Cerebellar cortex (tissue), 1 donor: ENCODE results near the gene CAB39L.
"Not testable (repeated sequence)": the region's sequence is repeated elsewhere in the genome, so short reads cannot be mapped to it uniquely, and the experiment has no call there.

ENCODE experiments used
- DNase-seq: peaks from one replicate; pipeline ENCODE4 v3.0.0-alpha.2; 2015; ENCODE audit warnings: low spot score

The CAB39L gene

DNA sequence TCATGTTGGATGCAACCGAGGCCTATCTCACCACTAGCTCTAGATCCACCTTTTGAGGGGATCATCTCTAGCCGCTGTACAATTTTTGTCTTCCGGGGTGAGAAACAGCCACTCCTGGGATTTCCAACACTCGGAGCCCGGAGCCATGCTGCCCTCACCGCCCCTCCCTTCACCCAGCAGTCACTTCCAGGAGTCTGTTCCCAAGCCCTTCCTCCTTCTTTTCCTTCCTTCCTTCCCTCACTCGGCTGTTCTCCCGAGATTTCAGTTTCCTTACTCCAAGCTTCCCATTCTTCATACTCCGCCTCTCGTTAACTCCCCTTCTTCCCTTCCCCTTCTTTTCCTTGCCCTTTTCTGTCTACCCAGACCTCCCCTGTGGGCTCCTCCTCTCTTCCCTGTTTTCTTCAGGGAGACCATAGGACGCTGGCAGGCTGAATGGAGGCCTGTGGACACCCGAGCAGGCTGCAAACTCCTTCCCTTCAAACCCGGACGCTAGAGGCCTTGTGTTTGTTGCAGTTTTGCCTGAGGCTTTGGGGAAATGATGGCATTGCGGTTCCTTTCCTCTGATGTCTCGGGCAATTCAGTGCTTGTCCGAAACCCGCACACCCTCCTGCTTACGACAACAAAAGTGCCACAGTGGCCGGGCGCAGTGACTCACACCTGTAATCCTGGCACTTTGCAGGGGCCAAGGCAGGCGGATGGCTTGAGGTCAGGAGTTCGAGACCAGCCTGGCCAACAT lies 96.0 kb downstream of the CAB39L start:
- DNase-seq, result no peak

- no peak for DNase-seq
Observed at GRCh38 chr13:49346460-49346859, 97.4 kb downstream of the CAB39L start.

GRCh38 chr13:49343731-49344130 lies 100.1 kb downstream of the CAB39L start:
- DNase-seq, result no peak

- DNase-seq, result no peak
Observed at GRCh38 chr13:49343255-49343654, 100.6 kb downstream of the CAB39L start.

GRCh38 chr13:49342454-49342853 lies 101.4 kb downstream of the CAB39L start:
- no peak for DNase-seq

DNA sequence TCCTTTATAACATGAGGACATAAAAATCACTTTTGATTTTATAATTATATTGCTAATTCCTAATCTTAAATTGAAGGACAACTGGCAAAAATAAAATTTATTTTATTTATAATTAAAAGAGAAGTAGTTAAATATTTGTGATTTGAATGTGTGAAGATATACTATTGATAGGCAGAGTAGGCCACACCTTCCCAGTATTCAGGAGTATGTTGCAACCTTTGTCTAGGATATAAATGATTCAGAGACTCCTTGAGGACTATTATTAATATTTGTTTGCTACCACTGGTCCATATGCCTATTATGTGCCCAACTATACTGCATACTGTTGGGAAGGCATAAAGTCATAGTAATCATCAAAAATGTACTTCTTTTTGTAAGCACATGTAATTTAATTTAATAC lies 101.9 kb downstream of the CAB39L start:
- no peak for DNase-seq

DNA sequence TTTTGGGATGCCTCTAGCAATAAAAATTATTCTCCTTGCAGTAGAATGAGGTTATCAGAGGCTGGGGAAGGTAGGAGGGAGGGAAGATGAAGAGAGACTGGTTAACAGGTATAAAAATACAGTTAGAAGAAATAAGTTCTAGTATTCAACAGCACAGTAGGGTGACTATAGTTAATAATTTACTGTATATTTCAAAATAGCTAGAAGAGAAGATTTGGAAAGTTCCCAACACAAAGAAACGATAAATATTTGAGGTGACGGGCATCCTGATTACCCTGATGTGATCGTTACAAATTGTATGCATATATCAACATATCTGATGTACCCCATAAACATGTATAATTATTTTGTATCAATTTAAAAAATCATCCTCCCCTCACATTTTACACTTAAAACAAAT lies 102.3 kb downstream of the CAB39L start:
- no peak for DNase-seq

DNA sequence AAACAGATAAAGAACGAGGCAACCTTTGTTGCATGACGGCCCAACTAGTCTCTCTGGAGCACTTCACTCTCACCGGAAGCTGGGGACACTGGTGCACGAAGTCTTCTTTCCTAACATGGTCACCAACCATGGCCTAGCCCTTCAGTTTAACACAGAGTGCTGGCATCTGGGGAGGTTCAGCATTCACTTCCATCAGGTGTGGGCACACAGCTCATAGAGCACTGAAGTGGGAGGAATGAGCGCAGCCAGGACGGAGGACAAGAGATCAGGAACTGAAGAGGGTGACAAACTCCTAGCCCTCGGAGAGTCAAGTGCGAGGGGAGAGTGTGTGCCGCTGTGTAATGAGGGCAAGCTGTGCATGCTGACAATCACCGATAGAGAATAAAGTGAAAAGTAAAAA lies 103.7 kb downstream of the CAB39L start:
- no peak for DNase-seq

DNA sequence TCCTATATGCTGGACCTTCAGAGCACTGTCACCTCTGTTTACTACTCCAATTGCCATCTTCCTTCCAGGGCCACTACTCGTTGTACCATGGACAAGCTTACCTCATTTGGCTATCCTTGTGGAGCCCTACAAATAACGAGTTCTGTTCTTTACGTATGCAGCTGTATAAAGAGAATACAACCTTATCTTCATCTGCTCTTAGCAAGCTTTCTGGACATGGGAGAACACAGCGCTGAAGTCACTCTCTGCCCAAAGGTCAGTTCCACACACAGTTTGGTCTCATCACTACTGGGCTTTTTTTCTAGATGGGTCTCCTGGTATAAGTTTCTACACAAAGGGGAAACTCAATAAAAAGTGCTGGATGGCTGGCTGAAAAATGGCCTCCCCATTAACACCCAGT lies 107.2 kb downstream of the CAB39L start:
- no peak for DNase-seq

DNA sequence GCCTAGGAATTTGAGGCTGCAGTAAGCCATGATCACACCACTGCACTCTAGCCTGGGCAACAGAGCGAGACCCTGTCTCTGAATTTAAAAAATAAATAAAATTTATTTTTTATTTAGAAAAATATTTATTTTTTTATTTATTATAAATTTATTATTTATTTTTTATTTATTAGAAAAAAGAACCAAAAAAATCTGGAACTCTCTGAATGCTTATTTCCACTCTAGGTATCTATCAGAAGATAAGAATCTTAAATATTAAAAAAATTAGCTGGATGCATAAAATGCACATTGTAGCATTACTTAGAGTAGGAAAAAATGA lies 113.4 kb downstream of the CAB39L start:
- DNase-seq, result no peak

DNA sequence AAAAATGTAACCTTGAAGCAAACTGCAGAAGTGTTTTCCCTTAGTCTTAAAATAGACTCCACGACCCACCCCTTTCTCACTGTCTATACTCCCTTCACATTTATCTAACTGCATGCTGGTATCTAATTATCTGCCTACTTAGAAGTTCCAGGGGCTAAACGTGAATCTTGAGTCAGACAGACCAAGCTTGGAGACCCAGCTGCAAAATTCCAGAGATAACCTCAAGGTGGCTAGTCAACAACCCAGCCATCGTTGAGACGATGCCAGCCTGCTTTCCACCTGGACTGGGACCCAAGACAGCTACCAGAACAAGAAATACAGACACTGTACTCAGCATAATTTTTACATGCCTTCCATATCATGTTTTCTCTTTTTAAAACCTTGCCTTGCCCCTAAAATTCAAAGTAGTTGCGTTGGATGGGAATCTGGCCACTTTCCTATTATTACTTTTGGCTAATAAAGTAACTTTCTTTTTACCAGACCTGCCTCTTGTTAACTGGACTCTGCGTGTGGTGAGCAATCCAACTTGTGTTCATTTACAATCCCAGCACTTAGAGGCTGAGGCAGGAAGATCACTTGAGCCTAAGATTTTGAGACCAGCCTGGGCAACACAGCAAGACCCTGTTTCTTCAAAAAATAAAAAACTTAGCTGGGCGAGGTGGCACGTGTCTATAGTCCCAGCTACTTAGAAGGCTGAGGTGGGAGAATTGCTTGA lies 113.9 kb downstream of the CAB39L start:
- DNase-seq, result no peak

GRCh38 chr13:49327145-49327544 lies 116.7 kb downstream of the CAB39L start:
- not testable (repeated sequence) for DNase-seq

DNA sequence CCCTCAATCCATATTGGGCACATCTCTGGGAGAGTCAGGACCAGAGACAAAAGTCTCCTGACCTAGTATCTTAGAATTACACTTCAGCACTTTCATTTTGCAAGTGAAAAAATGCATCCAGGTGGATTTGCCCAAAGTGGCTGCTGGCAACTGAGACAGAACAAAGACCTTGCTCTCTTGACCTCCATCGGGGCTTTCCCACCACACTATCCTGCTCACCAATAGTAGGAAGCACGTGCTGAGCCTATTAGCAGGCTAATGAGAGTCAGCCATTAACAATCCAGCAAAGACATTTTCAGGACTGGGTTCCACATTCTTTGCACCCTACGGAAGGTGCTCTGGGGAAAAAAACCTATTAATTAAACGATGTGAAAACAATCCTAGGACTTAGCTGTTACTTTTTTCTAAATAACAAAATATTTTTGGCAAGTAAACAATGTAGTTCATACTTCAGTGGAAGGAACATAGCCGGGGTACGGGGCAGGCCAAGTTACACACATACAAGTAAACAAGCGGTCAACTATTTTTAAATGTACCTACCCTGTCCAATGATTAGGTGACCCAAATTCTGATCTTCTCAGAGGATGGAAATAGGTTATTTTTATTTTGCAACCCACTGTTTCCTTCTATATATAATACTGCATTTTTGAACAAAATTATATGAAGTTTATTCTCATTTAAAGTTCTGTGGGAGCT lies 117.5 kb downstream of the CAB39L start:
- DNase-seq, result no peak

- no peak for DNase-seq
Observed at GRCh38 chr13:49323344-49323743, 120.5 kb downstream of the CAB39L start.

DNA sequence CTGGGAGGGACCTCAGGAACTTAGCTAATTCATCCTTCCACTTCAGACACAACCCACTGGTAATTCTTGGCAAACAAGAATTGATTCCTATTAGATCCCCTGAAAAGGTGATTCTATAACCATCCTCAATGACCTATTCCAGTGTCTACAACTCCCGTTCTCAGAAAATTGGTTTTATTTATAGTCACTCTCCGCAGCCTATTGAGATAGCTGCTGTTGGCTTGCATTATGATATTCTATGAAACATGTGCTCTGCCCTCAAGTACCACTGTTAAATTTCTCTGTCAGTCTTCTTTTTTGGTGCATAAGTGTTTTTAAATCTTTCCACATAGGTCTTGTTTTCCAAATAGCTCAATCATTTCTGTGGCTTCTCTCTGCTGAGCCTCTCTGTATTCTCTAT lies 121.2 kb downstream of the CAB39L start:
- no peak for DNase-seq

DNA sequence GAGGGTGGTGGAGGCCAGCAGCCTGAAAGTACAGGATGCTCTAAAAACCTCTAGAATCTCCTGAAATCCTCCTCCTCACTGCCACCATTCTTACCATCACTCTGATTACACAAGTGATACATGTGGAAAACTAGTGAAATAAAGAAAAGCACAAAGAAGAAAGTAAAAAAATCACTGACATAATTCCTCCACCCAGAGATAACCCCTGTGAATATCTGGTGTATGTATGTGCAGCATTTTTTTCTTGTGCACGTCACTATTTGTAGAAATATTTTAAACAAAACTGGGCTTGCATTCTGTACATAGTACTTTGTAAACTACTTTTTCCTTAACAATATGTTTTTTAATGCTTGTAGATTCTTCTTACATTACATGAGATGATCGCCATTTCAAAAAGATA lies 122.9 kb downstream of the CAB39L start:
- DNase-seq, result no peak

DNA sequence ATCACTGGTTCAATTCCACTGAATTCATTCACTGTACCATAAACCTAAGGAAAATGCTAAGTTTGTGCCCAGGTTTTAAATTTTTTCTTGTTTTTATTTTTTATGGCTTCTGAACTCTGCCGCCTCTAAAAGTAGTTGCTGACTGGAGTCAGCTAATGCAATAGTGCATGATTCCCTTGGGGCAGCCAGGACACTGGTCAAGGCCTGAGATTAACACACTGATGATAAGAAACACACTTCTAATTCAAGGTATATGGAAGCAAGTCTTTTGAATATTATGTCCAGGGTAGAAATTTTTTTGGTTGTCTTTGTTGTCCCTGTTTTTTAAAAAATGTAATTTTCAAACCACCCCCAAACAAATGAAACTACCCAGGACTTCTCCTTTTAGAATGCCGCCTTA lies 123.9 kb downstream of the CAB39L start:
- DNase-seq, result no peak

DNA sequence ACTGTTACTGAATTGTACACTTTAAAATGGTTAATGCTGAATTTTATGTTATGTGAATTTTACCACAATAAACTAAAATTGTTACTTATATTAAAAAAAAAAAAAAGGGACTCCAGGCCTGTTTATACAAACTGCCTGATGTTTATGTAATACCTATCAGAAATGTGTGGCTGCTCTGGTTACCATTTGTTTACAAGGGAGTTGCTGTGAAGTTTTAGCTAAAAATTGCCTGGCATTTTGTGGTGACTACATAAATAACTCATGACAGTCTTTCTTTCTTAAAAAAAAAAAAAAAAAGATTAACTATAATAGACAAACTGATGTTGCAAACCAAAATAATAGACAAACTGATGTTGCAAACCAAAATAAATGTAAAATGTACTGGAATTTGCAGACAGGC lies 124.3 kb downstream of the CAB39L start:
- no peak for DNase-seq

GRCh38 chr13:49315756-49316482 lies 127.9 kb downstream of the CAB39L start:
- DNase-seq, result no peak

- DNase-seq, result no peak
Observed at GRCh38 chr13:49315036-49315565, 128.8 kb downstream of the CAB39L start.

DNA sequence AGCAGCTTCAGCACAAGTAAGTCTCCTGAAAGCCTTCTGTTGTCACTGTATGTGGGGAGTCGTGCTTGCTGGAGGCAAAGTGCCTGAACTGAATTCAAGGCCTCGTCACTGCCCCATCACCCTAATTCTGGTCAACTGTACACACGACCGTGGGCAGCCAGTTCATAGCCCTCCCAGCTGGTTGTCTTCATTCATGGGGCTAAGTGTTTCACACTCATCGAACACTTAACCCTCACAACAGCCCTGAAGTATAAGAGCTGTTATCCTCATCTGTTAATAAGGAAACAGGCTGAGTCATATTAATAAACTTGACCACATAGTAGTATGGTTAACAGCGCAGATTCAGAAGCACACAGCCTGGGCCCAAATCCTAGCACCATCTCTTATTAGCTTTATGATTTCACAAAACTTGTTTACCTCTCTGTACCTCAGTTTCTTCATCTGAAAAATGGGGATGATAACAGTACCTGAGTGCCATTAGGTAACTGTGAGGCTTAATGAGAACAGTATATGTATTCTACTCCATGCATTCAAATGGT lies 129.5 kb downstream of the CAB39L start:
- no peak for DNase-seq

- no peak for DNase-seq
Observed at GRCh38 chr13:49311816-49312215, 132.0 kb downstream of the CAB39L start.
